Neural cell (in vitro differentiated cells): ENCODE data around the gene PKP3. TPM values are rescaled to one million over a fixed set of nuclear protein-coding genes. Genes with fewer than 3 reads are reported as not detected.
"Not testable (repeated sequence)": the region's sequence is repeated elsewhere in the genome, so short reads cannot be mapped to it uniquely, and the experiment has no call there.

Experiments
- H2AFZ ChIP-seq: fragments of 200-600, 300-800 bp; sonication (generic), shearing (Covaris generic); 2 replicates; pipeline ENCODE4 v1.6.0; 2014; ENCODE audit warnings: low read depth, mild to moderate bottlenecking, antibody characterized with exemption, low read length, moderate library complexity
- H3F3A ChIP-seq: fragments of 200-600 bp; shearing (Covaris generic); 2 replicates; pipeline ENCODE4 v1.6.1; 2016; ENCODE audit warnings: mild to moderate bottlenecking, moderate library complexity, mixed read lengths, antibody characterized with exemption, low read length; ENCODE audit not compliant: insufficient read depth, poor library complexity, severe bottlenecking
- H3K27ac ChIP-seq: fragments of 200-600, 300-800 bp; sonication (generic), shearing (Covaris generic); 2 replicates; pipeline ENCODE4 v1.5.1; 2014; ENCODE audit warnings: mild to moderate bottlenecking, low read length, moderate library complexity
- H3K27me3 ChIP-seq: fragments of 300-800, 200-600 bp; sonication (generic), shearing (Covaris generic); 2 replicates; pipeline ENCODE4 v1.6.0; 2014; ENCODE audit warnings: mild to moderate bottlenecking, low read depth, low read length, moderate library complexity; ENCODE audit not compliant: insufficient read depth
- H3K36me3 ChIP-seq: fragments of 300-800, 200-600 bp; sonication (generic), shearing (Covaris generic); 2 replicates; pipeline ENCODE4 v1.5.1; 2014; ENCODE audit warnings: mild to moderate bottlenecking, antibody characterized with exemption, low read length, moderate library complexity; ENCODE audit not compliant: insufficient read depth
- H3K4me2 ChIP-seq: fragments of 300-800, 200-600 bp; sonication (generic), shearing (Covaris generic); 2 replicates; pipeline ENCODE4 v1.6.0; 2014; ENCODE audit warnings: mild to moderate bottlenecking, low read length
- H3K4me3 ChIP-seq: fragments of 300-800, 200-600 bp; sonication (generic), shearing (Covaris generic); 2 replicates; pipeline ENCODE4 v1.5.1; 2014; ENCODE audit warnings: mild to moderate bottlenecking, low read length, moderate library complexity
- H3K79me2 ChIP-seq: fragments of 200-600 bp; shearing (Covaris generic); replicated peaks from 2 replicates; pipeline ENCODE4 v1.6.0; 2014; ENCODE audit warnings: mild to moderate bottlenecking, low read length, moderate library complexity; ENCODE audit not compliant: insufficient read depth
- H3K9ac ChIP-seq: fragments of 300-800, 200-600 bp; sonication (generic), shearing (Covaris generic); 2 replicates; pipeline ENCODE4 v1.6.1; 2016; ENCODE audit warnings: mild to moderate bottlenecking, low read length, mixed read lengths
- H3K9me2 ChIP-seq: fragments of 200-600 bp; shearing (Covaris generic); 2 replicates; pipeline ENCODE4 v1.6.1; 2016; ENCODE audit warnings: mild to moderate bottlenecking, low read length, mixed read lengths; ENCODE audit not compliant: insufficient read depth
- H3K9me3 ChIP-seq: fragments of 200-600, 300-800 bp; sonication (generic), shearing (Covaris generic); 2 replicates; pipeline ENCODE4 v1.6.1; 2016; ENCODE audit warnings: mild to moderate bottlenecking, mixed run types, low read length, moderate library complexity, mixed read lengths
- H4K20me1 ChIP-seq: fragments of 200-600 bp; shearing (Covaris generic); 2 replicates; pipeline ENCODE4 v1.6.1; 2016; ENCODE audit warnings: mild to moderate bottlenecking, mixed run types; ENCODE audit not compliant: insufficient read depth
- EP300 ChIP-seq: fragments of 450-650 bp; conservative IDR thresholded peaks from 2 replicates; pipeline ENCODE4 v1.6.1; 2014; ENCODE audit warnings: antibody characterized with exemption, mild to moderate bottlenecking, moderate library complexity; ENCODE audit not compliant: poor library complexity, severe bottlenecking
- EZH2 ChIP-seq: fragments of 200-600, 300-800 bp; shearing (Covaris generic), sonication (generic); IDR thresholded peaks from 2 replicates; pipeline ENCODE4 v1.6.1; 2014; ENCODE audit warnings: antibody characterized with exemption, low read length, borderline replicate concordance, mild to moderate bottlenecking; ENCODE audit not compliant: insufficient read depth, poor library complexity, severe bottlenecking
- MXI1 ChIP-seq: fragments of 450-650 bp; conservative IDR thresholded peaks from 2 replicates; pipeline ENCODE4 v1.6.1; 2014; ENCODE audit warnings: antibody characterized with exemption, mild to moderate bottlenecking; ENCODE audit not compliant: poor library complexity, severe bottlenecking
- POLR2AphosphoS5 ChIP-seq: IDR thresholded peaks from 2 replicates; pipeline ENCODE4 v1.6.1; 2012
- RAD21 ChIP-seq: fragments of 450-650 bp; conservative IDR thresholded peaks from 2 replicates; pipeline ENCODE4 v1.6.1; 2014; ENCODE audit warnings: antibody characterized with exemption, mild to moderate bottlenecking, moderate library complexity
- SMC3 ChIP-seq: fragments of 450-650 bp; conservative IDR thresholded peaks from 2 replicates; pipeline ENCODE4 v1.6.1; 2014; ENCODE audit warnings: antibody characterized with exemption, mild to moderate bottlenecking, moderate library complexity; ENCODE audit not compliant: poor library complexity
- TAF1 ChIP-seq: IDR thresholded peaks from 2 replicates; pipeline ENCODE4 v1.6.1; 2012; ENCODE audit warnings: low read depth
- polyA plus RNA-seq: library from polyadenylated mRNA; depleted of rRNA; stranded (reverse); fragments of >200 nt; gene quantifications from 2 replicates; pipeline ENCODE4 v1.2.3, GENCODE V29; 2014
- TF ChIP-seq, protein P1 (sequence below): fragments of 450-650 bp; IDR thresholded peaks from 2 replicates; pipeline ENCODE4 v1.5.1; 2014; ENCODE audit warnings: antibody characterized with exemption, mild to moderate bottlenecking, moderate library complexity; ENCODE audit not compliant: poor library complexity, severe bottlenecking
- TF ChIP-seq, protein P2 (sequence below): IDR thresholded peaks from 2 replicates; pipeline ENCODE4 v1.6.1; 2012; ENCODE audit warnings: borderline replicate concordance

PKP3 gene
- polyA plus RNA-seq, 1 donor from 2014 or later, result not detected

DNA sequence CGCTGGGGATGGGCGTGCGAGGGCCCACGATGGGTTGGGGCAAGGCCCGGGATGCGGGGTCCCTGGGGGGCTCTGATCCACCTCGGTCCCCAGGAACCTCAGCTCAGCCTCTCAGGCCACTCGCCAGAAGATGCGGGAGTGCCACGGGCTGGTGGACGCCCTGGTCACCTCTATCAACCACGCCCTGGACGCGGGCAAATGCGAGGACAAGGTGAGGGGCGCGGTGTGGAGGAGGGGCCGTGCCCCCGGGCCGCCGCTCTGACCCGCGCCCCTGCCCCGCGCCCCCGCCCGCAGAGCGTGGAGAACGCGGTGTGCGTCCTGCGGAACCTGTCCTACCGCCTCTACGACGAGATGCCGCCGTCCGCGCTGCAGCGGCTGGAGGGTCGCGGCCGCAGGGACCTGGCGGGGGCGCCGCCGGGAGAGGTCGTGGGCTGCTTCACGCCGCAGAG is 6.3 kb downstream of the PKP3 start:
- H3K4me3 ChIP-seq, result no peak overlapping the region
- H3K79me2 ChIP-seq, result no peaks in the 10 kb centered on the region
- no peak overlapping the region for H3K4me2 ChIP-seq
- no peak overlapping the region for H2AFZ ChIP-seq
- H3F3A ChIP-seq, result no peaks in the 10 kb centered on the region
- H3K9ac ChIP-seq, result no peak overlapping the region
- no peaks in the 10 kb centered on the region for H3K9me3 ChIP-seq
- H4K20me1 ChIP-seq, result no peaks in the 10 kb centered on the region
- no peaks in the 10 kb centered on the region for H3K36me3 ChIP-seq
- H3K9me2 ChIP-seq, result no peaks in the 10 kb centered on the region
- H3K27ac ChIP-seq, result no peak overlapping the region
- H3K27me3 ChIP-seq, result no peaks in the 10 kb centered on the region
- TF ChIP-seq POLR2AphosphoS5 (no peak), EP300 (no peak), SMC3 (no peak), TAF1 (no peak), RAD21 (no peak), EZH2 (no peak), MXI1 (no peak)
- TF ChIP-seq, protein P1, sequence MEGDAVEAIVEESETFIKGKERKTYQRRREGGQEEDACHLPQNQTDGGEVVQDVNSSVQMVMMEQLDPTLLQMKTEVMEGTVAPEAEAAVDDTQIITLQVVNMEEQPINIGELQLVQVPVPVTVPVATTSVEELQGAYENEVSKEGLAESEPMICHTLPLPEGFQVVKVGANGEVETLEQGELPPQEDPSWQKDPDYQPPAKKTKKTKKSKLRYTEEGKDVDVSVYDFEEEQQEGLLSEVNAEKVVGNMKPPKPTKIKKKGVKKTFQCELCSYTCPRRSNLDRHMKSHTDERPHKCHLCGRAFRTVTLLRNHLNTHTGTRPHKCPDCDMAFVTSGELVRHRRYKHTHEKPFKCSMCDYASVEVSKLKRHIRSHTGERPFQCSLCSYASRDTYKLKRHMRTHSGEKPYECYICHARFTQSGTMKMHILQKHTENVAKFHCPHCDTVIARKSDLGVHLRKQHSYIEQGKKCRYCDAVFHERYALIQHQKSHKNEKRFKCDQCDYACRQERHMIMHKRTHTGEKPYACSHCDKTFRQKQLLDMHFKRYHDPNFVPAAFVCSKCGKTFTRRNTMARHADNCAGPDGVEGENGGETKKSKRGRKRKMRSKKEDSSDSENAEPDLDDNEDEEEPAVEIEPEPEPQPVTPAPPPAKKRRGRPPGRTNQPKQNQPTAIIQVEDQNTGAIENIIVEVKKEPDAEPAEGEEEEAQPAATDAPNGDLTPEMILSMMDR, result no peak
- TF ChIP-seq, protein P2, sequence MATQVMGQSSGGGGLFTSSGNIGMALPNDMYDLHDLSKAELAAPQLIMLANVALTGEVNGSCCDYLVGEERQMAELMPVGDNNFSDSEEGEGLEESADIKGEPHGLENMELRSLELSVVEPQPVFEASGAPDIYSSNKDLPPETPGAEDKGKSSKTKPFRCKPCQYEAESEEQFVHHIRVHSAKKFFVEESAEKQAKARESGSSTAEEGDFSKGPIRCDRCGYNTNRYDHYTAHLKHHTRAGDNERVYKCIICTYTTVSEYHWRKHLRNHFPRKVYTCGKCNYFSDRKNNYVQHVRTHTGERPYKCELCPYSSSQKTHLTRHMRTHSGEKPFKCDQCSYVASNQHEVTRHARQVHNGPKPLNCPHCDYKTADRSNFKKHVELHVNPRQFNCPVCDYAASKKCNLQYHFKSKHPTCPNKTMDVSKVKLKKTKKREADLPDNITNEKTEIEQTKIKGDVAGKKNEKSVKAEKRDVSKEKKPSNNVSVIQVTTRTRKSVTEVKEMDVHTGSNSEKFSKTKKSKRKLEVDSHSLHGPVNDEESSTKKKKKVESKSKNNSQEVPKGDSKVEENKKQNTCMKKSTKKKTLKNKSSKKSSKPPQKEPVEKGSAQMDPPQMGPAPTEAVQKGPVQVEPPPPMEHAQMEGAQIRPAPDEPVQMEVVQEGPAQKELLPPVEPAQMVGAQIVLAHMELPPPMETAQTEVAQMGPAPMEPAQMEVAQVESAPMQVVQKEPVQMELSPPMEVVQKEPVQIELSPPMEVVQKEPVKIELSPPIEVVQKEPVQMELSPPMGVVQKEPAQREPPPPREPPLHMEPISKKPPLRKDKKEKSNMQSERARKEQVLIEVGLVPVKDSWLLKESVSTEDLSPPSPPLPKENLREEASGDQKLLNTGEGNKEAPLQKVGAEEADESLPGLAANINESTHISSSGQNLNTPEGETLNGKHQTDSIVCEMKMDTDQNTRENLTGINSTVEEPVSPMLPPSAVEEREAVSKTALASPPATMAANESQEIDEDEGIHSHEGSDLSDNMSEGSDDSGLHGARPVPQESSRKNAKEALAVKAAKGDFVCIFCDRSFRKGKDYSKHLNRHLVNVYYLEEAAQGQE, result no peak

DNA sequence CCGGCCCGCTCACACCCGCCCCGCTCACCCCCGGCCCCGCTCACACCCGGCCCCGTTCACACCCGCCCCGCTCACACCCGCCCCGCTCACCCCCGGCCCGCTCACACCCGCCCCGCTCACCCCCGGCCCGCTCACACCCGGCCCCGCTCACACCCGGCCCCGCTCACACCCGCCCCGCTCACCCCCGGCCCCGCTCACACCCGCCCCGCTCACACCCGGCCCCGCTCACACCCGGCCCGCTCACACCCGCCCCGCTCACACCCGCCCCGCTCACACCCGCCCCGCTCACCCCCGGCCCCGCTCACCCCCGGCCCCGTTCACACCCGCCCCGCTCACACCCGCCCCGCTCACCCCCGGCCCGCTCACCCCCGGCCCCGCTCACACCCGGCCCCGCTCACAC is 7.2 kb downstream of the PKP3 start:
- not testable (repeated sequence) for H3F3A ChIP-seq, H2AFZ ChIP-seq, H3K9me2 ChIP-seq, H3K27me3 ChIP-seq, H3K4me3 ChIP-seq, H3K36me3 ChIP-seq, H3K9ac ChIP-seq, H3K9me3 ChIP-seq, H3K4me2 ChIP-seq, H4K20me1 ChIP-seq, H3K27ac ChIP-seq, H3K79me2 ChIP-seq
